Caco-2 (cell line): ENCODE measurements around the gene SLCO4A1. TPM values are rescaled to one million over a fixed set of nuclear protein-coding genes. Genes with fewer than 3 reads are reported as not detected.
A peak's percentile ranks its signal among the peaks of the same experiment; 100 is the strongest.

Source experiments
- BruUV-seq: library from RNA; stranded (reverse); fragments of 400-500 nt; replicated peaks from 2 replicates; lab custom pipeline; 2021; lab: Mats Ljungman, UMichigan
- CTCF ChIA-PET: fragments of 300-600 bp; sonication (Branson Sonifier 250); formaldehyde crosslinking; loops from one replicate; lab custom pipeline; 2022; ENCODE audit warnings: antibody characterized with exemption; lab: Charles Lee
- POLR2A ChIA-PET: fragments of 300-600 bp; sonication (Branson Sonifier 250); formaldehyde crosslinking; loops from one replicate; lab custom pipeline; 2022; ENCODE audit warnings: antibody characterized with exemption; lab: Charles Lee
- DNase-seq, 2 experiments: peaks; one replicate each; pipeline versions ENCODE4 v3.0.0 to v3.0.0-alpha.2; 2020 to 2022
- H3K27me3 ChIP-seq: replicated peaks from 2 replicates; pipeline ENCODE4 v1.6.0; 2011; ENCODE audit warnings: low read length; ENCODE audit not compliant: control insufficient read depth, insufficient read depth
- H3K36me3 ChIP-seq: 2 replicates; pipeline ENCODE4 v1.5.1; 2011; ENCODE audit warnings: low read length; ENCODE audit not compliant: control insufficient read depth, insufficient read depth
- H3K4me1 ChIP-seq: fragments of 250-450 bp; sonication (Bioruptor Pico); 2 replicates; pipeline ENCODE4 v1.5.1; 2020; ENCODE audit warnings: mild to moderate bottlenecking
- H3K4me3 ChIP-seq: 2 replicates; pipeline ENCODE4 v1.5.1; 2011; ENCODE audit warnings: low read depth, mild to moderate bottlenecking, control low read depth, low read length
- H3K9me3 ChIP-seq: fragments of 250-450 bp; sonication (Bioruptor Pico); 2 replicates; pipeline ENCODE4 v1.5.1; 2020; ENCODE audit warnings: mild to moderate bottlenecking, moderate library complexity
- H3K27ac Mint-ChIP-seq: one replicate; pipeline ENCODE4 v1.8.0; 2022; ENCODE audit warnings: mixed read lengths; ENCODE audit not compliant: unreplicated experiment
- H3K27me3 Mint-ChIP-seq: one replicate; pipeline ENCODE4 v1.8.0; 2022; ENCODE audit warnings: mixed read lengths; ENCODE audit not compliant: insufficient read depth, unreplicated experiment
- H3K36me3 Mint-ChIP-seq: one replicate; pipeline ENCODE4 v1.8.0; 2022; ENCODE audit warnings: mild to moderate bottlenecking, mixed read lengths; ENCODE audit not compliant: insufficient read depth, unreplicated experiment
- H3K4me1 Mint-ChIP-seq: one replicate; pipeline ENCODE4 v1.8.0; 2022; ENCODE audit warnings: low read depth, mixed read lengths; ENCODE audit not compliant: unreplicated experiment
- H3K4me3 Mint-ChIP-seq: one replicate; pipeline ENCODE4 v1.8.0; 2022; ENCODE audit warnings: mild to moderate bottlenecking, moderate library complexity, mixed read lengths; ENCODE audit not compliant: unreplicated experiment
- H3K9me3 Mint-ChIP-seq: one replicate; pipeline ENCODE4 v1.8.0; 2022; ENCODE audit warnings: mixed read lengths; ENCODE audit not compliant: unreplicated experiment
- CTCF ChIP-seq, 2 experiments: fragments of 200-600 bp in 1 of 2; IDR thresholded peaks; 1 replicate in 1 of 2; 2 replicates in 1 of 2; pipeline versions ENCODE4 v1.5.1 to v1.8.0; 2011 to 2022; ENCODE audit warnings: antibody characterized with exemption in 1 of 2, control low read depth in 1 of 2, inconsistent platforms in 1 of 2, low read depth in 1 of 2, low read length in 1 of 2, mild to moderate bottlenecking in 1 of 2, moderate library complexity in 1 of 2; ENCODE audit not compliant: insufficient read depth in 1 of 2, severe bottlenecking in 1 of 2, unreplicated experiment in 1 of 2
- intact Hi-C: fragments of 100-400 bp; cut with micrococcal nuclease; formaldehyde crosslinking; loops from one replicate; pipeline ENCODE4 v1.10.0; 2022; ENCODE audit not compliant: unreplicated experiment
- total RNA-seq: library from RNA; stranded (reverse); gene quantifications from 2 replicates; pipeline ENCODE4 v1.2.3, GENCODE V29; 2022

Gene SLCO4A1
- total RNA-seq, 1 experiment from 2014 or later = 18.7 TPM

- intact Hi-C loops = loop anchor here (5.0 kb wide), 1 partner anchor 122 kb away; no protein-coding TSS in a partner anchor
- H3K27me3 ChIP-seq = 0 out of 2 replicates have a peak, but pooled peaks cover 2% of the 10 kb centered on the region
These were observed 42.7 kb downstream of the SLCO4A1 start for GRCh38 chr20:62684981-62685380.

GRCh38 chr20:62685781-62686555, 43.7 kb downstream of the SLCO4A1 start:
- no TSS peak for BruUV-seq
- Histone ChIP-seq H3K36me3 (no peaks in the 10 kb centered on the region), H3K4me1 (peaks cover 10% of the 10 kb centered on the region), H3K9me3 (0 out of 2 replicates have a peak, but pooled peaks cover under 1% of the 10 kb centered on the region), H3K27me3 (0 out of 2 replicates have a peak, but pooled peaks cover 2% of the 10 kb centered on the region), H3K4me3 (no peak overlapping the region)
- no peak for TF ChIP-seq CTCF (IDR thresholded peaks at IDR 0.05; ENCODE audit: insufficient read depth in 1 of 2, low read depth in 1 of 2, low read length in 1 of 2, severe bottlenecking in 1 of 2, unreplicated experiment in 1 of 2)
- intact Hi-C loops = loop anchor here (5.0 kb wide), 1 partner anchor 121 kb away; no protein-coding TSS in a partner anchor
- peaks cover 2% of the 10 kb centered on the region for H3K9me3 Mint-ChIP-seq
- no peaks in the 10 kb centered on the region for H3K36me3 Mint-ChIP-seq
- DNase-seq = no peak
- peaks cover 11% of the 10 kb centered on the region for H3K27me3 Mint-ChIP-seq
- H3K27ac Mint-ChIP-seq = no peak overlapping the region
- peaks cover 9% of the 10 kb centered on the region for H3K4me1 Mint-ChIP-seq
- ChIA-PET POLR2A (interaction anchor here (1.2 to 1.3 kb wide), 2 partner anchors 108 to 110 kb away, joined by 3 to 5 read pairs; partner anchors contain the start of gene MRGBP), CTCF (interaction anchor here (0.6 to 2.3 kb wide), 7 partner anchors 8 to 122 kb away, joined by 3 to 17 read pairs (median 7); no protein-coding TSS in a partner anchor)
- peak overlapping the region; percentile 20 for H3K4me3 Mint-ChIP-seq

More at GRCh38 chr20:62684981-62685380, 42.7 kb downstream of the SLCO4A1 start:
- peaks cover 10% of the 10 kb centered on the region for H3K4me1 ChIP-seq
- no peak for DNase-seq
- Mint-ChIP-seq H3K27me3 (peaks cover 7% of the 10 kb centered on the region), H3K36me3 (no peaks in the 10 kb centered on the region), H3K4me3 (no peak overlapping the region), H3K9me3 (peaks cover 12% of the 10 kb centered on the region), H3K4me1 (peaks cover 9% of the 10 kb centered on the region), H3K27ac (no peak overlapping the region)
- TF ChIP-seq CTCF (IDR thresholded peaks at IDR 0.05; ENCODE audit: insufficient read depth in 1 of 2, low read depth in 1 of 2, low read length in 1 of 2, severe bottlenecking in 1 of 2, unreplicated experiment in 1 of 2) = no peak
- no peaks in the 10 kb centered on the region for H3K36me3 ChIP-seq
- no TSS peak for BruUV-seq
- CTCF ChIA-PET = interaction anchor here (1.2 to 2.3 kb wide), 3 partner anchors 107 to 123 kb away, joined by 4 to 16 read pairs (median 6); no protein-coding TSS in a partner anchor
- no peak overlapping the region for H3K4me3 ChIP-seq
- POLR2A ChIA-PET = interaction anchor here (1.3 kb wide), 1 partner anchor 111 kb away, joined by 3 read pairs; the partner anchor contains the start of gene MRGBP
- peaks cover 10% of the 10 kb centered on the region for H3K9me3 ChIP-seq
